ENCODE measurements around the gene PHACTR4. TPM values are rescaled to one million over a fixed set of nuclear protein-coding genes. Genes with fewer than 3 reads are reported as not detected.

PHACTR4 gene
- total RNA-seq, 2 donors from 2014 or later = 14.5 to 32.6 TPM

DNA sequence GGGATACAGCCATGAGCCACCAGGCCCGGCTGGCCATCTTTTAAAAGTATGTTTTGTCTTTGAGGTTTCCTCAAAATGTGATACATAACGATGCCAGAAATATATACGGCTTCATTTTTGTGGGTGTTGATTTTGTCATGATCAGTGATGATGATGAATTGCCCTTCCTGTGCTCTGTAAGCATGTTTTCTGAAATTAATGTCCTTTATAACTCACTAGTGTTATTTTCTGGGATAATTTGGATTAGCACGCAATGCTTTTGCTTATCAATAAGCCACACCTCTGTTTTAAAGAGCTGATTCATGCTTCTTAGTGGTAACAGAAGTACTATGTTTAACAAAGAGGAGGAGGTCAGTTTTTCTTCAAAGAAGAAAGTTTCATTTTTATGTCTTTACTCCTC, 25.6 kb downstream of the PHACTR4 start:
- WGBS, 2 donors = 28 to 39% methylated on average over 4 of the region's 4 CpGs
- Histone ChIP-seq H3K27ac (no peak overlapping the region), H3K4me1 (peaks cover 5% of the 10 kb centered on the region), H3K27me3 (no peaks in the 10 kb centered on the region), H3K36me3 (replicated peaks in 1 of 2; ENCODE audit: insufficient read depth in 1 of 2, low read depth in 2 of 2) (no peaks in the 10 kb centered on the region), H3K4me3 (no peak overlapping the region), H3K9me3 (no peaks in the 10 kb centered on the region)
- TF ChIP-seq, protein P1, sequence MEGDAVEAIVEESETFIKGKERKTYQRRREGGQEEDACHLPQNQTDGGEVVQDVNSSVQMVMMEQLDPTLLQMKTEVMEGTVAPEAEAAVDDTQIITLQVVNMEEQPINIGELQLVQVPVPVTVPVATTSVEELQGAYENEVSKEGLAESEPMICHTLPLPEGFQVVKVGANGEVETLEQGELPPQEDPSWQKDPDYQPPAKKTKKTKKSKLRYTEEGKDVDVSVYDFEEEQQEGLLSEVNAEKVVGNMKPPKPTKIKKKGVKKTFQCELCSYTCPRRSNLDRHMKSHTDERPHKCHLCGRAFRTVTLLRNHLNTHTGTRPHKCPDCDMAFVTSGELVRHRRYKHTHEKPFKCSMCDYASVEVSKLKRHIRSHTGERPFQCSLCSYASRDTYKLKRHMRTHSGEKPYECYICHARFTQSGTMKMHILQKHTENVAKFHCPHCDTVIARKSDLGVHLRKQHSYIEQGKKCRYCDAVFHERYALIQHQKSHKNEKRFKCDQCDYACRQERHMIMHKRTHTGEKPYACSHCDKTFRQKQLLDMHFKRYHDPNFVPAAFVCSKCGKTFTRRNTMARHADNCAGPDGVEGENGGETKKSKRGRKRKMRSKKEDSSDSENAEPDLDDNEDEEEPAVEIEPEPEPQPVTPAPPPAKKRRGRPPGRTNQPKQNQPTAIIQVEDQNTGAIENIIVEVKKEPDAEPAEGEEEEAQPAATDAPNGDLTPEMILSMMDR (IDR thresholded peaks at IDR 0.05) = no peak
- no peak for TF ChIP-seq POLR2A (IDR thresholded peaks at IDR 0.05)
- DNase-seq = no peak
- intact Hi-C loops (cut with DNase I) = no loop called here
- ATAC-seq = no peak

DNA sequence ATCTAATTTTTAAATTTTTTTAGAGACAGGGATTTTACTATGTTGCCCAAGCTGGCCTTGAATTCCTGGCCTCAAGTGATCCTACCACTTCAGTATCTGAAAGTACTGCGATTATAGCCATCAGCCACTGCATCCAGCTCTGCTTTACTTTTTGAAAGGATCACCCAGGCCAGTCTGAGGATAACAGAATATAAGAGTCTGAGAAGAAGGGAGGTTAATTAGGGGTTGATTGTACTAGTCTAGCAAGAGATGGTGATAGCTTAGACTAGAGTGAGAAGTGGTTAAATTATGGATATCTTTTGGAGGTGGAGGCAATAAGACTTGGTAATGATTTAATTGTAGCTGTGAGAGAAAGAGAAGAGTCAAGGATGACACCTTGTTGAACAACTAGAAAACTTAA, 32.2 kb downstream of the PHACTR4 start:
- H3K36me3 ChIP-seq (replicated peaks in 1 of 2; ENCODE audit: insufficient read depth in 1 of 2, low read depth in 2 of 2) = no peaks in the 10 kb centered on the region
- intact Hi-C loops (cut with DNase I) = no loop called here
- 77 to 85% methylated on average over 1 of the region's 1 CpG for WGBS, 2 donors

DNA sequence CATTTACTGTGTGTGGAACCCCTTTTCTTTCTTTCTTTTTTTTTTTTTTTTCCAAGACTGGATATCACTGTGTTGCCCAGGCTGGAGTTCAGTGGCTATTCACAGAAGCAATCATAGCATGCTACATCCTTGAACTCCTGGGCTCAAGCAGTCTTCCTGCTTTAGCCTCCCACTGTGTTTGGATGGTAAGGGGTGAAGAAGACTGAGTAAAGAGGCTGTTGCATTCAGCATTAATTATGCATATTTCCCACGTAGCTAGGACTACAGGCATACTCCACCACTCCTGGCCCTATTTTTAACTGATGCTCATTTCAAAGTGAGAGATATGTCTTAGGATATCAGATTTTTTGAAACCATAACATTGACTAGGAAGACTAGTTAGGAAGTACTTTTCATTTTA, 39.5 kb downstream of the PHACTR4 start:
- H3K4me1 ChIP-seq = peaks cover 14% of the 10 kb centered on the region
- no peak overlapping the region for H3K27ac ChIP-seq
- DNase-seq (no peak), ATAC-seq (no peak)
- TF ChIP-seq, protein P1 (IDR thresholded peaks at IDR 0.05) = no peak
- TF ChIP-seq POLR2A (IDR thresholded peaks at IDR 0.05) = no peak
- WGBS, 2 donors = 83 to 90% methylated on average over 1 of the region's 1 CpG
- peaks cover 0 to 2% of the 10 kb centered on the region in 2 donors for H3K36me3 ChIP-seq (replicated peaks in 1 of 2; ENCODE audit: insufficient read depth in 1 of 2, low read depth in 2 of 2)
- intact Hi-C loops (cut with DNase I) = no loop called here
- no peak overlapping the region for H3K4me3 ChIP-seq
- H3K9me3 ChIP-seq = no peaks in the 10 kb centered on the region
- H3K27me3 ChIP-seq = no peaks in the 10 kb centered on the region

More for the DNA sequence above, 32.2 kb downstream of the PHACTR4 start:
- no peak for TF ChIP-seq POLR2A (IDR thresholded peaks at IDR 0.05)
- TF ChIP-seq, protein P1 (IDR thresholded peaks at IDR 0.05) = no peak
- no peaks in the 10 kb centered on the region for H3K27me3 ChIP-seq
- no peaks in the 10 kb centered on the region for H3K4me1 ChIP-seq
- DNase-seq (no peak), ATAC-seq (no peak)
- H3K9me3 ChIP-seq = no peaks in the 10 kb centered on the region
- H3K4me3 ChIP-seq = no peak overlapping the region
- H3K27ac ChIP-seq = peak overlapping the region in 1 of 4 donors; percentile 6

DNA sequence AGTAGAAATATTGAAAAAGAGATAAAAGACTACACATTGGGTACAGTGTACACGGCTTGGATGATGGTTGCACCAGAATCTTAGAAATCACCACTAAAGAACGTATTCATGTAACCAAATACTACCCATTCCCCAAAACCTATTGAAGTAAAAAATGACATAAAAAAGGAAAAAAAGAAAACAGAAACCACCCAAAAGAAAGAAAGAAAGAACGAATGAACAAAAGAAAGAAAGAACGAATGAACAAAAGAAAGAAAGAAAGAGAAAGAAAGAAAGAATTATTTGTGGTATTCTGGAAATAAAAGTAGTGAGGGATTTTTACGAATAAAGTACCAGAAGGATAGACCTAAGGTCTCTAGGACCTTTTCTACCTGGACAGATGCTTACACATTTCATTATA, 42.1 kb downstream of the PHACTR4 start:
- no peak for DNase-seq
- intact Hi-C loops (cut with DNase I) = no loop called here
- peaks cover 0 to 2% of the 10 kb centered on the region in 2 donors for H3K36me3 ChIP-seq (replicated peaks in 1 of 2; ENCODE audit: insufficient read depth in 1 of 2, low read depth in 2 of 2)
- 63 to 74% methylated on average over 5 of the region's 5 CpGs for WGBS, 2 donors
- no peak overlapping the region for H3K4me3 ChIP-seq
- H3K27ac ChIP-seq = no peak overlapping the region
- H3K4me1 ChIP-seq = peaks cover 18% of the 10 kb centered on the region
- TF ChIP-seq POLR2A (IDR thresholded peaks at IDR 0.05) = no peak
- TF ChIP-seq, protein P1 (IDR thresholded peaks at IDR 0.05) = no peak
- ATAC-seq = no peak
- H3K9me3 ChIP-seq = no peaks in the 10 kb centered on the region
- no peaks in the 10 kb centered on the region for H3K27me3 ChIP-seq

DNA sequence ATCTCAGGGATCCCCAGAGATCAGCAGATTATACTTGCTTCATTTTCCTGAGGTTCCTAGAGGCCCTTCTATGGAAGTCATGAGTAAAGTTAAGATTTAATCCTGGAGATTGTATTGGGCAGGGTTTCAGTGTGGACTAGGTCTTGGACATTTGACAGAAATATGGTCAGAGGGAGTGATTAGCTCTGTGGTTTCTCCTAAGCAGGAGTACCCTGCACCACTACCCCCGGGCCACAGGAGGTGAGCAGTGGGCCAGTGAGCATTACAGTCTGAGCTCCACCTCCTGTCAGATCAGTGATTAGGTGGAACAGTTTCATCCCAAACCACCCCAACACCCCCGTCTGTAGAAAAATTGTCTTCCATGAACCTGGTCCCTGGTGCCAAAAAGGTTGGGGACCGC, 43.2 kb downstream of the PHACTR4 start:
- no peak for DNase-seq
- Histone ChIP-seq H3K27ac (no peak overlapping the region), H3K4me1 (peaks cover 23% of the 10 kb centered on the region), H3K4me3 (no peak overlapping the region), H3K9me3 (no peaks in the 10 kb centered on the region), H3K27me3 (no peaks in the 10 kb centered on the region), H3K36me3 (replicated peaks in 1 of 2; ENCODE audit: insufficient read depth in 1 of 2, low read depth in 2 of 2) (peaks cover 0 to 2% of the 10 kb centered on the region in 2 donors)
- WGBS, 2 donors = 71 to 85% methylated on average over 3 of the region's 3 CpGs
- TF ChIP-seq POLR2A (IDR thresholded peaks at IDR 0.05) = no peak
- TF ChIP-seq, protein P1 (IDR thresholded peaks at IDR 0.05) = no peak
- ATAC-seq = no peak
- intact Hi-C loops (cut with DNase I) = no loop called here
